D721Med (cell line): ENCODE data around the gene ENTREP3.
A peak's percentile ranks its signal among the peaks of the same experiment; 100 is the strongest.

ENCODE experiments used
- DNase-seq: peaks from one replicate; pipeline ENCODE4 v3.0.0; 2011; ENCODE audit warnings: low spot score; ENCODE audit not compliant: insufficient read length
- FAIRE-seq: peaks from 2 replicates; lab custom pipeline; 2011; peaks lifted over from hg19 to GRCh38; lab: Jason Lieb, UNC
- CTCF ChIP-seq: IDR thresholded peaks from 2 replicates; pipeline ENCODE4 v1.5.1; 2012; ENCODE audit warnings: mild to moderate bottlenecking, control low read depth; ENCODE audit not compliant: insufficient read depth; ENCODE audit errors: missing control alignments

ENTREP3 gene

GRCh38 chr1:155256058-155256852 is 972 bp upstream of the ENTREP3 start:
- TF ChIP-seq CTCF: no peak
- DNase-seq: no peak
- no peak for FAIRE-seq

- FAIRE-seq: no peak
- no peak for TF ChIP-seq CTCF
- no peak for DNase-seq
These were observed 505 bp downstream of the ENTREP3 start for GRCh38 chr1:155254714-155255242.

GRCh38 chr1:155254228-155254713 is 1.0 kb downstream of the ENTREP3 start:
- DNase-seq (no peak), FAIRE-seq (no peak)
- no peak for TF ChIP-seq CTCF

- DNase-seq (no peak), FAIRE-seq (no peak)
- TF ChIP-seq CTCF: no peak
These were observed 1.5 kb downstream of the ENTREP3 start for GRCh38 chr1:155253797-155254196.

- no peak for TF ChIP-seq CTCF
- DNase-seq (no peak), FAIRE-seq (no peak)
These were observed 2.1 kb downstream of the ENTREP3 start for GRCh38 chr1:155253208-155253607.

GRCh38 chr1:155251566-155251965 is 3.7 kb downstream of the ENTREP3 start:
- no peak for DNase-seq
- no peak for FAIRE-seq
- TF ChIP-seq CTCF: no peak

- TF ChIP-seq CTCF: peak; percentile 100
- FAIRE-seq (no peak), DNase-seq (peak; percentile 100)
These were observed 4.4 kb downstream of the ENTREP3 start for GRCh38 chr1:155250633-155251449.
